HEK293T (cell line): ENCODE measurements around the gene ZNF567.

Experiments used
- CTCF ChIA-PET: fragments of 350-600 bp; formaldehyde crosslinking; extraction: SDS; loops from one replicate; lab custom pipeline; 2021; ENCODE audit warnings: antibody characterized with exemption, inconsistent platforms; lab: Yijun Ruan, JAX
- POLR2A ChIA-PET: fragments of 350-600 bp; formaldehyde crosslinking; extraction: SDS; loops from one replicate; lab custom pipeline; 2020; ENCODE audit warnings: antibody characterized with exemption, inconsistent platforms; lab: Yijun Ruan, JAX
- DNase-seq: peaks from one replicate; pipeline ENCODE4 v3.0.0; 2012; ENCODE audit warnings: mixed read lengths; ENCODE audit errors: extremely low spot score
- BHLHE40 ChIP-seq: fragments of 450-650 bp; IDR thresholded peaks from 2 replicates; pipeline ENCODE4 v1.6.1; 2016; ENCODE audit warnings: mild to moderate bottlenecking, moderate library complexity, borderline replicate concordance
- HDGF ChIP-seq: fragments of 450-650 bp; IDR thresholded peaks from 2 replicates; pipeline ENCODE4 v1.6.1; 2017; ENCODE audit warnings: antibody characterized with exemption, borderline replicate concordance
- TF ChIP-seq, protein P1 (sequence below): fragments of 450-650 bp; IDR thresholded peaks from 2 replicates; pipeline ENCODE4 v1.6.1; 2016

ZNF567 gene

DNA sequence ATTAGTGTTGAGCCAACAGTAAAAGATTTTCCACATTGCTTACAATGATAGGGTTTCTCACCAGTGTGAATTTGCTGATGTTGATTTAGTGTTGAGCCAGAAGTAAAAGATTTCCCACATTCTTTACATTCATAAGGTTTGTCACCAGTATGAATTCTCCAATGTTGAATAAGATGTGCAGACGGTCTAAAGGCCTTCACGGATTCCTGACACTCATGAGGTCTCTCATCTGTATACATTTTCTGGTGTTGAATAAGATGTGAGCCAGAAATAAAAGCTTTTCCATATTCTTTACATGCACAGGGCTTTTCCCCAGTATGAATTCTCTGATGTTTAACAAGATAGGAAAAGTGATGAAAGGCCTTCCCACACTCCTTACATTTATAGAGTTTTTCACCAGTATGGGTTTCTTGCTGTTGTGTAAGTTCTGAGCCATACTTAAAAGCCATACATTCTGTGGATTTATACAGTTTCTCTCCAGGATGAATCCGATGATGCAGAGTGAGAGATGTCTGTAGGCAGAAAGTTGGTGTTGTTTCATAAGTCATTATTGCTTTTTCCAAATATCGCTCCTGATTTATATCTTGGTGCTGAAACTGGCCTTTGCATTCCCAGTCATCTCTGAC is 62.8 kb downstream of the ZNF567 start:
- TF ChIP-seq HDGF (no peak), BHLHE40 (no peak)
- TF ChIP-seq, protein P1, sequence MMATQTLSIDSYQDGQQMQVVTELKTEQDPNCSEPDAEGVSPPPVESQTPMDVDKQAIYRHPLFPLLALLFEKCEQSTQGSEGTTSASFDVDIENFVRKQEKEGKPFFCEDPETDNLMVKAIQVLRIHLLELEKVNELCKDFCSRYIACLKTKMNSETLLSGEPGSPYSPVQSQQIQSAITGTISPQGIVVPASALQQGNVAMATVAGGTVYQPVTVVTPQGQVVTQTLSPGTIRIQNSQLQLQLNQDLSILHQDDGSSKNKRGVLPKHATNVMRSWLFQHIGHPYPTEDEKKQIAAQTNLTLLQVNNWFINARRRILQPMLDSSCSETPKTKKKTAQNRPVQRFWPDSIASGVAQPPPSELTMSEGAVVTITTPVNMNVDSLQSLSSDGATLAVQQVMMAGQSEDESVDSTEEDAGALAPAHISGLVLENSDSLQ, result no peak
- ChIA-PET CTCF (no interaction called here), POLR2A (no interaction called here)
- DNase-seq, result no peak
